GM12892 (cell line): ENCODE data around the gene NOTCH2.

Source experiments
- DNase-seq: peaks from one replicate; pipeline ENCODE4 v3.0.0; 2011; ENCODE audit not compliant: insufficient read length
- FAIRE-seq: peaks from 2 replicates; lab custom pipeline; 2011; peaks lifted over from hg19 to GRCh38; lab: Jason Lieb, UNC
- POLR2A ChIP-seq: IDR thresholded peaks from 2 replicates; pipeline ENCODE4 v1.6.1; 2011; ENCODE audit warnings: low read depth, low read length, control low read depth
- POLR2AphosphoS5 ChIP-seq: IDR thresholded peaks from 2 replicates; pipeline ENCODE4 v1.6.1; 2011; ENCODE audit warnings: low read depth, low read length, control low read depth
- TAF1 ChIP-seq: IDR thresholded peaks from 2 replicates; pipeline ENCODE4 v1.6.1; 2011; ENCODE audit warnings: low read depth, mild to moderate bottlenecking, control low read depth, low read length, borderline replicate concordance

The NOTCH2 gene

GRCh38 chr1:119933397-119933796, 136.1 kb downstream of the NOTCH2 start:
- FAIRE-seq, result no peak
- TF ChIP-seq POLR2AphosphoS5, result no peak
- no peak for TF ChIP-seq POLR2A
- no peak for TF ChIP-seq TAF1

GRCh38 chr1:119929643-119930315, 139.7 kb downstream of the NOTCH2 start:
- DNase-seq (no peak), FAIRE-seq (no peak)
- no peak for TF ChIP-seq POLR2AphosphoS5
- no peak for TF ChIP-seq TAF1
- no peak for TF ChIP-seq POLR2A

More at GRCh38 chr1:119933397-119933796, 136.1 kb downstream of the NOTCH2 start:
- no peak for DNase-seq

DNA sequence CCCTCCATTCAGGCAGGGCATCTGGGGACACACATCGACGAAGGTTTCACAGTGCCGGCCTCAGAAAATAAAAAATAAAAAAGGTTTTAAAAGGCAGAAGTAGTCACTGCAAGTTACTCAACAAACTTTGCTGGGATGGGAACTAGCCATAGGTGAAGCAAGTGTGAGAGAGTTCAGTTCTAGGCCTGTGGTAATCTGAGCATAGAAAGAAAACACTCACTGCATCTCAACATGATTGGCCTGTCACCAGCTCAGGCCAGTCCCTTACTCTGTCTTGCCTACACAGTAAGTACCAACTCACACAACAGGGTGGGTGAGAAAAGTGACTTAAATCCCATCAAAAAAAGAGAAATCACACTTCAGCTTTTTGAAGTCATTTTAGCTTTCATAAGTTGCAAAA, 142.9 kb downstream of the NOTCH2 start:
- DNase-seq (no peak), FAIRE-seq (no peak)
- TF ChIP-seq TAF1, result no peak
- no peak for TF ChIP-seq POLR2A
- no peak for TF ChIP-seq POLR2AphosphoS5

DNA sequence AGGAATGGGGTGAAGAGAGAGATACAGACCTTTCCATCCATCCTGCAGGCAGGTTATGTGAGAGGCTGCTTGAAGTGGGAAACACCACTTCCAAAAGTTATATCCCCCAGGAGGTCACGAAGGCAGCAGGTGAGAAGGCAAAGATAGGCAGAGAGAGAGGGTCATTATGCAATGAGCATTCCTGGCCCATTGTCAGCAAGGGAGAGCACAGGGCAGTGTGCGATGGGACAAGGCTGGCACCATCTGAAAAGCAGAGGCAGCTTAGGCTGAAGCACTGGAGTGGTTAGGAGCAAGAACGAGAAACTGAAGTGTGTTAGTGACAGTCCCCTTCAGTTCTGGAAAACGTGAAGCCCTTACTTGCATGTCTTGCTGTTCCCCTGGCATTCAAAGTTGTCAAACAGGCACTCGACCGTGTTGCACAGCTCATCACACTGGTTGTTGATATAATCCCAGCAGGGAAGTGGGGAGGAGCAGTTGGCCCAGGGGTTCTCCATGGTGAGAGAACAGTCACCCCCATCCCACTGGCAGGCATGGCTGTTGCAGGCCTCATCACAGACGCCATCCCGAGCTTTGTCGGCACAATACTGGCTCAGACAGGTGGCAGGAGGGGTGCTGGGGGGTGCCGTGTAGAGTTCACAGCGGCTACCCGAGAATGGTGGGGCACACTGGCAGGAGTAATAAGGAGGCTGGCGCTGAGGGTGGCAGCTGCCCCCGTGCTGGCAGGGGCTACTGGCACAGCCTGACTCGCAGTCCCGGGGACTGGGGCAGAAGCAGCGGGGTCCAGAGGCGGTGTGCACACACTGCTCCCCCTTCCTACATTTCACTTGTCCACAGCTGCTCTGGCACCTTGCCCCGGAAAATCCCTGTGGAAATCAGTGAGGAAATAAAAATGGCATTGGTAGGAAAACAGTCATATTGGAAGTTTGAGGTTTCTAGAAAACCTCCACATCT, 144.2 kb downstream of the NOTCH2 start:
- TF ChIP-seq POLR2AphosphoS5 (no peak), TAF1 (no peak), POLR2A (no peak)
- DNase-seq (no peak), FAIRE-seq (no peak)

- no peak for DNase-seq
- FAIRE-seq, result no peak
- TF ChIP-seq POLR2A (no peak), TAF1 (no peak), POLR2AphosphoS5 (no peak)
These were observed 149.1 kb downstream of the NOTCH2 start for GRCh38 chr1:119920104-119920968.

DNA sequence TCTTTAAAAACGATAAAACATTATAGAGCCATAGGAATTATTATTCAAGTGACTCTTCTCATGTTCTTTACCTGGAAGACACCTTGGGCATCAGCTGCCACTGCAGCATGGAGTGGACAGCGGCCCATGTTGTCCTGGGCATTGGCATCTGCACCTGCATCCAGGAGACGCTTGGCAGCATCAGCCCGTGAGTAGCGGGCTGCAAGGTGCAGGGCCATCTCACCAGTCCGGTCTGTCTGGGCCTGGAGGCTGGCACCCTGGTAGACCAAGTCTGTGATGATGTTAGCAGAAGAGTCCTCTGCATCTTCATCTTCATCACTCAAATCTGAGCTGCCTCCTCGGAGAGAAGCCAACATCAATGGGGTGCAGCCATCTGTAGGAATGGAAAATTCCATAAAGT, 150.2 kb downstream of the NOTCH2 start:
- no peak for TF ChIP-seq POLR2A
- TF ChIP-seq POLR2AphosphoS5, result no peak
- no peak for TF ChIP-seq TAF1
- no peak for DNase-seq
- no peak for FAIRE-seq

GRCh38 chr1:119918301-119918700, 151.2 kb downstream of the NOTCH2 start:
- FAIRE-seq (no peak), DNase-seq (no peak)
- TF ChIP-seq POLR2A (no peak), TAF1 (no peak), POLR2AphosphoS5 (no peak)

GRCh38 chr1:119917304-119918055, 152.0 kb downstream of the NOTCH2 start:
- DNase-seq (no peak), FAIRE-seq (no peak)
- TF ChIP-seq POLR2AphosphoS5 (no peak), TAF1 (no peak), POLR2A (no peak)

- FAIRE-seq (no peak), DNase-seq (no peak)
- TF ChIP-seq TAF1, result no peak
- no peak for TF ChIP-seq POLR2AphosphoS5
- no peak for TF ChIP-seq POLR2A
These were observed 153.9 kb downstream of the NOTCH2 start for GRCh38 chr1:119915517-119915916.

DNA sequence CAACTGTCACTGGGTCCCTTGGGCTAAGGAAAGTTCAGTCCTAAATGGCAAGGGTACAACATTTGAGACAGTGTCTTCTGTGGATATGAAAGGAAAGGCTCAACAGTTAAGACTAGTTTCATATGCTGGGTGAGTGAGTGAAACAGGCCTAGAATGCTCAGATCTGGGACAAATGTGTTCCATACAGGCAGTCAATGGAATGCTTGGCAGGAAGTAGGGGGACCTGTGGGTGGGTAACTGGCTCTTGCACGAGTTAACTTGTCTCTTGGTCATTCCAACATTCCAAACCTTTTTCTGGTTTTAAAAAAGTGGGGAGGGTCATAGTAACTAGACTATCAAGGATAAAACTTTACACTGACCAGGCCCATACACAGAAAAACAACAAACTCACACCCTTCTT, 155.4 kb downstream of the NOTCH2 start:
- FAIRE-seq (no peak), DNase-seq (no peak)
- TF ChIP-seq POLR2A, result no peak
